K562 (cell line): ENCODE data around the gene SNRNP200. TPM values are rescaled to one million over a fixed set of nuclear protein-coding genes. Genes with fewer than 3 reads are reported as not detected.
A peak's percentile ranks its signal among the peaks of the same experiment; 100 is the strongest.

Experiments used
- ARHGAP35 ChIP-seq: fragments of 450-650 bp; IDR thresholded peaks from 2 replicates; pipeline ENCODE4 v1.6.1; 2018; ENCODE audit not compliant: partially characterized antibody
- ASH1L ChIP-seq: fragments of 450-650 bp; IDR thresholded peaks from 2 replicates; pipeline ENCODE4 v1.6.1; 2018; ENCODE audit warnings: borderline replicate concordance, mild to moderate bottlenecking, low read depth; ENCODE audit not compliant: partially characterized antibody
- ATF7 ChIP-seq: fragments of 450-650 bp; IDR thresholded peaks from 2 replicates; pipeline ENCODE4 v1.7.1; 2014; ENCODE audit warnings: mild to moderate bottlenecking, moderate library complexity
- CBFA2T3 ChIP-seq: fragments of 450-650 bp; IDR thresholded peaks from 2 replicates; pipeline ENCODE4 v1.6.1; 2017
- CREB3L1 ChIP-seq: fragments of 450-650 bp; IDR thresholded peaks from 2 replicates; pipeline ENCODE4 v1.6.1; 2014; ENCODE audit warnings: low read depth, mild to moderate bottlenecking, moderate library complexity, borderline replicate concordance
- CREM ChIP-seq: IDR thresholded peaks from 2 replicates; pipeline ENCODE4 v1.6.1; 2014; ENCODE audit warnings: antibody characterized with exemption, low read depth
- CXXC5 ChIP-seq: fragments of 250-450 bp; sonication (Bioruptor Pico); IDR thresholded peaks from 2 replicates; pipeline ENCODE4 v1.8.0; 2022; ENCODE audit warnings: inconsistent platforms, mild to moderate bottlenecking, moderate library complexity
- EGR1 ChIP-seq: fragments of 450-650 bp; conservative IDR thresholded peaks from 2 replicates; pipeline ENCODE4 v1.6.1; 2017; ENCODE audit warnings: mild to moderate bottlenecking
- FOXK2 ChIP-seq, 2 experiments: fragments of 450-650 bp; IDR thresholded peaks in 1 of 2; conservative IDR thresholded peaks in 1 of 2; 2 replicates each; pipeline ENCODE4 v1.6.1; 2016; ENCODE audit warnings: low read depth in 2 of 2, mild to moderate bottlenecking in 1 of 2
- HIVEP1 ChIP-seq: fragments of 250-450 bp; sonication (Bioruptor Pico); IDR thresholded peaks from 2 replicates; pipeline ENCODE4 v1.4.0; 2020; ENCODE audit warnings: mild to moderate bottlenecking
- MAFG ChIP-seq: fragments of 450-650 bp; conservative IDR thresholded peaks from 2 replicates; pipeline ENCODE4 v1.6.1; 2016; ENCODE audit warnings: missing genetic modification characterization, missing compliant biosample characterization
- MAFK ChIP-seq: IDR thresholded peaks from 2 replicates; pipeline ENCODE4 v1.6.1; 2011; ENCODE audit warnings: low read length, improper control_type of control experiment
- MTA1 ChIP-seq: fragments of 450-650 bp; IDR thresholded peaks from 2 replicates; pipeline ENCODE4 v1.6.1; 2017; ENCODE audit warnings: borderline replicate concordance
- MTA2 ChIP-seq: fragments of 450-650 bp; IDR thresholded peaks from 2 replicates; pipeline ENCODE4 v1.6.1; 2016; ENCODE audit warnings: low read depth
- NELFE ChIP-seq: IDR thresholded peaks from 2 replicates; pipeline ENCODE4 v1.6.1; 2011; ENCODE audit warnings: mild to moderate bottlenecking; ENCODE audit not compliant: insufficient read depth, insufficient read length
- NFIC ChIP-seq: fragments of 450-650 bp; IDR thresholded peaks from 2 replicates; pipeline ENCODE4 v1.6.1; 2017; ENCODE audit warnings: mild to moderate bottlenecking, inconsistent platforms
- POLR2AphosphoS5 ChIP-seq: IDR thresholded peaks from 2 replicates; pipeline ENCODE4 v1.6.1; 2011; ENCODE audit warnings: mild to moderate bottlenecking, low read depth, low read length, moderate library complexity; ENCODE audit not compliant: control insufficient read depth, insufficient read depth
- RCOR1 ChIP-seq, 2 experiments: IDR thresholded peaks; 2 replicates each; pipeline ENCODE4 v1.6.1; 2012; ENCODE audit warnings: low read depth in 2 of 2, low read length in 2 of 2, borderline replicate concordance in 1 of 2, improper control_type of control experiment in 1 of 2
- RFX5 ChIP-seq: IDR thresholded peaks from 2 replicates; pipeline ENCODE4 v1.6.1; 2011; ENCODE audit warnings: low read depth, mild to moderate bottlenecking, improper control_type of control experiment, low read length
- SMAD4 ChIP-seq: fragments of 250-450 bp; sonication (Bioruptor Pico); conservative IDR thresholded peaks from 2 replicates; pipeline ENCODE4 v1.8.0; 2021; ENCODE audit warnings: inconsistent platforms, mild to moderate bottlenecking, moderate library complexity
- SMARCB1 ChIP-seq: IDR thresholded peaks from 2 replicates; pipeline ENCODE4 v1.6.1; 2011; ENCODE audit warnings: improper control_type of control experiment, low read depth; ENCODE audit not compliant: insufficient read length
- SOX6 ChIP-seq: fragments of 450-650 bp; IDR thresholded peaks from 2 replicates; pipeline ENCODE4 v1.6.1; 2014; ENCODE audit warnings: mild to moderate bottlenecking
- STAT5B ChIP-seq: fragments of 250-450 bp; sonication (Bioruptor Pico); IDR thresholded peaks from 2 replicates; pipeline ENCODE4 v1.8.0; 2021; ENCODE audit warnings: mild to moderate bottlenecking, inconsistent platforms
- TEAD4 ChIP-seq, 2 experiments: sonication (generic) in 1 of 2; formaldehyde crosslinking in 1 of 2; IDR thresholded peaks; 2 replicates each; pipeline versions ENCODE4 v1.6.1 to v1.8.0; 2012 to 2022; ENCODE audit warnings: borderline replicate concordance in 1 of 2, inconsistent platforms in 1 of 2, low read length in 1 of 2, mild to moderate bottlenecking in 1 of 2, missing genetic modification reagents in 1 of 2
- TFAP4 ChIP-seq: sonication (generic); formaldehyde crosslinking; IDR thresholded peaks from 2 replicates; pipeline ENCODE4 v1.8.0; 2022; ENCODE audit warnings: missing genetic modification reagents, mild to moderate bottlenecking, moderate library complexity, borderline replicate concordance
- TSC22D4 ChIP-seq: fragments of 450-650 bp; IDR thresholded peaks from 2 replicates; pipeline ENCODE4 v1.6.1; 2016; ENCODE audit warnings: missing genetic modification characterization, missing biosample characterization, control low read depth
- XRCC4 ChIP-seq: IDR thresholded peaks from one replicate; pipeline ENCODE4 v1.6.1; 2011; ENCODE audit not compliant: insufficient read depth, insufficient read length; ENCODE audit errors: extremely low read depth
- ZNF830 ChIP-seq: fragments of 250-450 bp; sonication (Bioruptor Pico); IDR thresholded peaks from 2 replicates; pipeline ENCODE4 v1.5.0; 2021; ENCODE audit warnings: mild to moderate bottlenecking
- polyA plus RNA-seq, 8 experiments: library from polyadenylated mRNA; depleted of rRNA in 4 of 8; stranded (reverse) in 5 of 8; unstranded in 3 of 8; fragments of >200 nt; fragmentation: Nextera tagmentation in 2 of 8; fragmentation: Illumina TruSeq in 1 of 8; extraction: Ambion mirVana in 2 of 8; extraction: Trizol in 1 of 8; gene quantifications; 2 replicates each; pipeline versions ENCODE4 v1.2.1 to v1.2.3, GENCODE V29; 2011 to 2014; ENCODE audit warnings: inconsistent platforms in 1 of 8, missing spikeins in 1 of 8
- total RNA-seq, 7 experiments: library from RNA; depleted of rRNA in 6 of 7; stranded (reverse); fragments of >200 nt in 6 of 7; fragmentation: Illumina TruSeq in 2 of 7; extraction: Trizol in 2 of 7; gene quantifications; 2 replicates each; pipeline versions ENCODE4 v1.2.1 to v1.2.3, GENCODE V29; 2011 to 2021; ENCODE audit warnings: low replicate concordance in 1 of 7

SNRNP200 gene
- total and polyA plus RNA-seq, 9 of the 15 experiments (the other 6 are each of a cell fraction or from before 2014, with no cell fraction given): 76.1 to 231 (median 155) TPM

- TF ChIP-seq STAT5B (no peak), CREB3L1 (no peak), SOX6 (peak; percentile 64; the same call in 1 of the 2 replicates), NELFE (no peak), ASH1L (no peak), SMAD4 (CRISPR knock-in tag) (0 out of 2 replicates have a peak, but pooled peaks have one; percentile 39), CBFA2T3 (peak; percentile 54), FOXK2 (conservative IDR thresholded peaks at IDR 0.05 in 1 of 2, IDR thresholded peaks at IDR 0.05 in 1 of 2; ENCODE audit: low read depth in 2 of 2) (no peak), MTA2 (no peak), TSC22D4 (tag) (no peak), SMARCB1 (no peak), TEAD4 (IDR thresholded peaks at IDR 0.05; ENCODE audit: low read length) (no peak), TEAD4 (CRISPR knock-in tag; IDR thresholded peaks at IDR 0.05; ENCODE audit: borderline replicate concordance) (no peak), RCOR1 (IDR thresholded peaks at IDR 0.05; ENCODE audit: borderline replicate concordance in 1 of 2, low read depth in 2 of 2, low read length in 2 of 2) (peak in 1 of 2 experiments; percentile 88; a peak in 2 of 4 replicates), CREM (peak; percentile 52; the same call in 1 of the 2 replicates), NFIC (peak; percentile 98), MAFG (tag) (peak; percentile 56), ARHGAP35 (no peak), ATF7 (peak; percentile 62), EGR1 (peak; percentile 80), HIVEP1 (CRISPR knock-in tag) (no peak), CXXC5 (CRISPR knock-in tag) (peak; percentile 69), RFX5 (no peak), ZNF830 (CRISPR knock-in tag) (no peak), POLR2AphosphoS5 (peak; percentile 31; the same call in 1 of the 2 replicates), MTA1 (no peak), MAFK (0 out of 2 replicates have a peak, but pooled peaks have one; percentile 4), TFAP4 (CRISPR knock-in tag) (peak; percentile 64), XRCC4 (no peak)
Observed at GRCh38 chr2:96353032-96353561, 47.8 kb upstream of the SNRNP200 start (continued).
